Effector memory CD4-positive, alpha-beta T cell (primary cell): ENCODE data around the gene MUSK.

Experiments
- DNase-seq, 3 donors: peaks; one replicate each; pipeline ENCODE4 v3.0.0-alpha.2; 2020
- H3K27ac ChIP-seq: 2 replicates; pipeline ENCODE4 v1.7.0; 2013; ENCODE audit warnings: mild to moderate bottlenecking, low read length, moderate library complexity; ENCODE audit not compliant: insufficient read depth, poor library complexity, severe bottlenecking
- H3K27me3 ChIP-seq: replicated peaks from 2 replicates; pipeline ENCODE4 v1.7.0; 2013; ENCODE audit warnings: mild to moderate bottlenecking, low read length; ENCODE audit not compliant: insufficient read depth, control insufficient read depth, poor library complexity, severe bottlenecking
- H3K36me3 ChIP-seq: 2 replicates; pipeline ENCODE4 v1.7.0; 2013; ENCODE audit warnings: mild to moderate bottlenecking, low read length, moderate library complexity; ENCODE audit not compliant: control insufficient read depth, insufficient read depth
- H3K4me1 ChIP-seq: 2 replicates; pipeline ENCODE4 v1.7.0; 2013; ENCODE audit warnings: low read length, mild to moderate bottlenecking; ENCODE audit not compliant: control insufficient read depth, insufficient read depth, poor library complexity, severe bottlenecking
- H3K4me3 ChIP-seq: 2 replicates; pipeline ENCODE4 v1.7.0; 2013; ENCODE audit warnings: low read length, low read depth, mild to moderate bottlenecking; ENCODE audit not compliant: insufficient read depth, poor library complexity, severe bottlenecking
- H3K9me3 ChIP-seq: 2 replicates; pipeline ENCODE4 v1.7.0; 2013; ENCODE audit warnings: mild to moderate bottlenecking, low read length, moderate library complexity; ENCODE audit not compliant: control insufficient read depth

MUSK gene

GRCh38 chr9:110752766-110753165 is 84.2 kb downstream of the MUSK start:
- no peak overlapping the region for H3K27ac ChIP-seq
- H3K9me3 ChIP-seq: no peaks in the 10 kb centered on the region
- H3K4me3 ChIP-seq: no peak overlapping the region

GRCh38 chr9:110753731-110754231 is 85.2 kb downstream of the MUSK start:
- Histone ChIP-seq H3K27ac (no peak overlapping the region), H3K4me1 (no peaks in the 10 kb centered on the region), H3K9me3 (no peaks in the 10 kb centered on the region), H3K27me3 (no peaks in the 10 kb centered on the region), H3K4me3 (no peak overlapping the region), H3K36me3 (no peaks in the 10 kb centered on the region)
- no peak for DNase-seq

More at GRCh38 chr9:110752766-110753165, 84.2 kb downstream of the MUSK start:
- H3K27me3 ChIP-seq: no peaks in the 10 kb centered on the region
- H3K4me1 ChIP-seq: no peaks in the 10 kb centered on the region
- no peaks in the 10 kb centered on the region for H3K36me3 ChIP-seq
- no peak for DNase-seq

- no peaks in the 10 kb centered on the region for H3K36me3 ChIP-seq
- H3K4me1 ChIP-seq: no peaks in the 10 kb centered on the region
- H3K27ac ChIP-seq: no peak overlapping the region
- no peaks in the 10 kb centered on the region for H3K9me3 ChIP-seq
- DNase-seq: no peak
- no peaks in the 10 kb centered on the region for H3K27me3 ChIP-seq
- H3K4me3 ChIP-seq: no peak overlapping the region
Observed at GRCh38 chr9:110755179-110755578, 86.6 kb downstream of the MUSK start.

- no peaks in the 10 kb centered on the region for H3K4me1 ChIP-seq
- no peaks in the 10 kb centered on the region for H3K9me3 ChIP-seq
- no peak overlapping the region for H3K27ac ChIP-seq
- no peak overlapping the region for H3K4me3 ChIP-seq
- no peak for DNase-seq
- no peaks in the 10 kb centered on the region for H3K27me3 ChIP-seq
- no peaks in the 10 kb centered on the region for H3K36me3 ChIP-seq
Observed at GRCh38 chr9:110758201-110758600, 89.6 kb downstream of the MUSK start.

- no peaks in the 10 kb centered on the region for H3K27me3 ChIP-seq
- H3K4me1 ChIP-seq: no peaks in the 10 kb centered on the region
- DNase-seq: no peak
- no peak overlapping the region for H3K27ac ChIP-seq
- H3K36me3 ChIP-seq: no peaks in the 10 kb centered on the region
- no peaks in the 10 kb centered on the region for H3K9me3 ChIP-seq
- no peak overlapping the region for H3K4me3 ChIP-seq
Observed at GRCh38 chr9:110762783-110763182, 94.2 kb downstream of the MUSK start.

GRCh38 chr9:110763568-110763967 is 95.0 kb downstream of the MUSK start:
- H3K4me1 ChIP-seq: no peaks in the 10 kb centered on the region
- no peaks in the 10 kb centered on the region for H3K9me3 ChIP-seq
- H3K27ac ChIP-seq: no peak overlapping the region
- H3K4me3 ChIP-seq: no peak overlapping the region
- DNase-seq: no peak
- no peaks in the 10 kb centered on the region for H3K36me3 ChIP-seq
- H3K27me3 ChIP-seq: no peaks in the 10 kb centered on the region

GRCh38 chr9:110764006-110764405 is 95.4 kb downstream of the MUSK start:
- Histone ChIP-seq H3K27me3 (no peaks in the 10 kb centered on the region), H3K4me1 (no peaks in the 10 kb centered on the region), H3K9me3 (no peaks in the 10 kb centered on the region), H3K36me3 (no peaks in the 10 kb centered on the region), H3K27ac (no peak overlapping the region), H3K4me3 (no peak overlapping the region)
- no peak for DNase-seq

- Histone ChIP-seq H3K4me3 (no peak overlapping the region), H3K4me1 (no peaks in the 10 kb centered on the region), H3K27me3 (no peaks in the 10 kb centered on the region), H3K36me3 (no peaks in the 10 kb centered on the region), H3K9me3 (no peaks in the 10 kb centered on the region), H3K27ac (no peak overlapping the region)
- DNase-seq: no peak
Observed at GRCh38 chr9:110765926-110766325, 97.3 kb downstream of the MUSK start.

GRCh38 chr9:110767559-110768063 is 99.0 kb downstream of the MUSK start:
- no peak for DNase-seq
- H3K4me3 ChIP-seq: no peak overlapping the region
- no peaks in the 10 kb centered on the region for H3K4me1 ChIP-seq
- no peak overlapping the region for H3K27ac ChIP-seq
- no peaks in the 10 kb centered on the region for H3K36me3 ChIP-seq
- no peaks in the 10 kb centered on the region for H3K27me3 ChIP-seq
- H3K9me3 ChIP-seq: no peaks in the 10 kb centered on the region

- no peak for DNase-seq
- H3K4me3 ChIP-seq: no peak overlapping the region
- H3K36me3 ChIP-seq: no peaks in the 10 kb centered on the region
- no peak overlapping the region for H3K27ac ChIP-seq
- H3K4me1 ChIP-seq: no peaks in the 10 kb centered on the region
- H3K9me3 ChIP-seq: no peaks in the 10 kb centered on the region
- no peaks in the 10 kb centered on the region for H3K27me3 ChIP-seq
Observed at GRCh38 chr9:110768886-110769285, 100.3 kb downstream of the MUSK start.
